ENCODE data around the gene CARNS1. TPM values are rescaled to one million over a fixed set of nuclear protein-coding genes. Genes with fewer than 3 reads are reported as not detected.

The CARNS1 gene
- total and polyA plus RNA-seq, 9 of the 15 experiments (the other 6 are each of a cell fraction or from before 2014, with no cell fraction given): 0.01 to 0.18 (median 0.06) TPM; not detected in 3

GRCh38 chr11:67411785-67412152 lies 3.7 kb upstream of the CARNS1 start:
- Histone ChIP-seq H3K36me3 (ENCODE audit: control insufficient read depth, insufficient read depth, low read length) (no peaks in the 10 kb centered on the region), H3K4me3 (no peak overlapping the region), H3K27ac (ENCODE audit: extremely low read depth, low read depth, low read length) (no peak overlapping the region), H2AFZ (ENCODE audit: low read depth, low read length) (no peak overlapping the region), H3K27me3 (ENCODE audit: control insufficient read depth in 2 of 2, insufficient read depth in 2 of 2, low read length in 2 of 2) (no peaks in the 10 kb centered on the region), H3K4me1 (replicated peaks in 1 of 2; ENCODE audit: control insufficient read depth in 2 of 2, insufficient read depth in 2 of 2, low read length in 2 of 2) (peaks cover 21 to 64% of the 10 kb centered on the region in 2 experiments), H4K20me1 (replicated peaks; ENCODE audit: control insufficient read depth, insufficient read depth, low read length) (no peaks in the 10 kb centered on the region; the same call in 1 of the 2 replicates), H3K9me3 (replicated peaks; ENCODE audit: control insufficient read depth, insufficient read depth, low read depth, low read length) (no peaks in the 10 kb centered on the region), H3K4me2 (ENCODE audit: insufficient read depth, low read length) (no peak overlapping the region; the same call in 1 of the 2 replicates), H3K9me1 (ENCODE audit: control insufficient read depth, insufficient read depth, low read length) (no peaks in the 10 kb centered on the region), H3K9ac (ENCODE audit: insufficient read depth in 1 of 2, low read depth in 2 of 2, low read length in 2 of 2) (peak overlapping the region in 1 of 2 experiments; percentile 84; a peak in 2 of 4 replicates), H3K79me2 (ENCODE audit: control insufficient read depth, insufficient read depth, low read length) (no peaks in the 10 kb centered on the region)
- 6% methylated on average over 7 of the region's 7 CpGs for WGBS (ENCODE audit: insufficient coverage, low coverage, missing lambda C conversion rate)
- POLR2A ChIA-PET: interaction anchor here (0.5 to 3.0 kb wide), 7 partner anchors 9 to 842 kb away, joined by 3 to 19 read pairs (median 3); partner anchors contain the start of gene PPP1CA
- in situ Hi-C loops (cut with MboI): no loop called here
- FAIRE-seq (no peak), DNase-seq (ENCODE audit: extremely low read depth in 1 of 4, low spot score in 3 of 4) (peak in 2 of 4 experiments; percentile 39 to 51), ATAC-seq (peak; percentile 34)
- no TSS peak for BruUV-seq (replicated peaks)
- CTCF ChIA-PET (ENCODE audit: low intra/inter-chr PET ratio): no interaction called here
- intact Hi-C loops (cut with micrococcal nuclease): no loop called here
- TF ChIP-seq SFPQ (IDR thresholded peaks at IDR 0.05; ENCODE audit: low read depth, low read length) (no peak), ZNF436 (CRISPR knock-in tag; IDR thresholded peaks at IDR 0.05) (no peak), LEF1 (IDR thresholded peaks at IDR 0.05) (no peak), RNF219 (CRISPR knock-in tag; IDR thresholded peaks at IDR 0.05) (no peak), NUFIP1 (IDR thresholded peaks at IDR 0.05; ENCODE audit: partially characterized antibody) (no peak), THAP7 (CRISPR knock-in tag; IDR thresholded peaks at IDR 0.05) (no peak), PURB (CRISPR knock-in tag; IDR thresholded peaks at IDR 0.05; ENCODE audit: low read depth) (no peak), XRCC3 (IDR thresholded peaks at IDR 0.05) (no peak), POLR3A (IDR thresholded peaks at IDR 0.05; ENCODE audit: borderline replicate concordance, extremely low read depth, insufficient read depth, insufficient read length) (no peak)

All from K562 (cell line).